HG03439 (cell line): Measurements from ENCODE around the gene TIMM17A.
"Not testable (repeated sequence)": the region's sequence is repeated elsewhere in the genome, so short reads cannot be mapped to it uniquely, and the experiment has no call there.

Experiments used
- ATAC-seq: cut with Tn5 transposase; IDR thresholded peaks from one replicate; pipeline ENCODE4 v1.9.1; 2021; ENCODE audit warnings: mild to moderate bottlenecking, moderate library complexity; ENCODE audit not compliant: unreplicated experiment

TIMM17A gene

DNA sequence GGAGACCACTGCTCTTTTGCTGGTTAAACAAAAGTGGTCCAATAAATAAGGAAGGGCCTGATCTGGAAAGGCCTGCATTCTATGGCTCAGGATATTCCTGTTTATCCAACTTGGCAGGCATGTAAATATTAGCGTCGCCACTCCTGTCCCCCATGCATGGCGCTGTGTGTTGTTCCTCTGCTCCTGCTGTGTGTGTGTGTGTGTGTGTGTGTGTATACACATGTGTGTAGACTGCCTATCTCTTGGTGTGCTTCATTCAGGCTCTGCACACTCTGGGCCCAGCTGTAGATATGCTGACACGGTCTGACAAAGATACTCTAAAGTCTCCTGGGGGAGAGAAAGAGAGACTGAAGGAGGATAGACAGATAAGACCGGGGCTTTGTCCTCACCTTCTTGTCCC lies 15.7 kb upstream of the TIMM17A start:
- no peak for ATAC-seq

DNA sequence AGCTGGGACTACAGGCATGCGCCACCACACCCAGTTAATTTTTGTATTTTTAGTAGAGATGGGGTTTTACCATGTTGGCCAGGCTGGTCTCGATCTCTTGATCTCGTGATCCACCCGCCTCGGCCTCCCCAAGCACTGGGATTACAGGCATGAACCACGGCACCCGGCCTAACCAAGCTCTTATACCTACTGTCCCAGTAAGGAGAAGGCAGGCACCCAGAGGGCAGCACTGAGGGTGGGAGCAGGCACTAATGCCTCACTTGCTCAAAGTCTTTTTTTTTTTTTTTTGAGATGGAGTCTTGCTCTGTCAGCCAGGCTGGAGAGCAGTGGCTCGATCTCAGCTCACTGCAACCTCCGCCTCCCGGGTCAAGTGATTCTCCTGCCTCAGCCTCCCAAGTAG lies 15.0 kb upstream of the TIMM17A start:
- ATAC-seq, result not testable (repeated sequence)

DNA sequence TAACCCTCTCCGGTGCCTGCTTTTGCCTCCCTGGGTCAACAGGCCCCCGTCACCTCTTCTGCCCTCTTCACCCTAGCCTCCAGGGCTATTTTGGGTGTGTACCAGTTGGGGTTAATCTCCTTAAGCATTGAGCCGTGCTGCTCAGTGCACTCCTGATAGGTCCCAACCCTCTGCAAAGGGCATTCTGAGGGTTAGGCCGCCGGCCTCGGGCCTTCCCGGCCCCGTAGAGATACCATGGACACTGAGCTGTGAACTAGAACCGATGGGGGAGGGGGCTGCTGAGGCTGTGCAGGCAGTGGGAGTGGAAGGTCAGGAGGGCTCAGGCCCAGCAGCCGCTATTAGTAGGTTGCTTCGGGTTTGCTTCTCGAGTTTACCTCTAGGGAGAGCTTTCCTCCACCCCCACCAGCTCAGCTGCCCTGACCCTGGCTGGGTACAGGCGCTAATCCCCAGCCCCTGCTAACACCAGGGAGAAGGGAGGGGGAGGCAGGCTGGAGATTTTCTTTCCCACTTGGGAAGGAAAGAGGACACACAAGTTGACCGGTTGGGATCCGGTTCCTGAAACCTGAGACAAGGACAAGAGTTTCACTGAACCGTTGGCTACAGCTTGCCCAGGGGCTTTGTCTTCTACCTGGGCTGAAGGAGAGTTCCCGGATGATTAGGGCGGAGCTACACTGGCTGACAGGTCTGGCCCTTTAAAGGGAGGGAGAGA lies 13.7 kb upstream of the TIMM17A start:
- no peak for ATAC-seq

GRCh38 chr1:201942129-201942495 lies 13.2 kb upstream of the TIMM17A start:
- ATAC-seq, result no peak

DNA sequence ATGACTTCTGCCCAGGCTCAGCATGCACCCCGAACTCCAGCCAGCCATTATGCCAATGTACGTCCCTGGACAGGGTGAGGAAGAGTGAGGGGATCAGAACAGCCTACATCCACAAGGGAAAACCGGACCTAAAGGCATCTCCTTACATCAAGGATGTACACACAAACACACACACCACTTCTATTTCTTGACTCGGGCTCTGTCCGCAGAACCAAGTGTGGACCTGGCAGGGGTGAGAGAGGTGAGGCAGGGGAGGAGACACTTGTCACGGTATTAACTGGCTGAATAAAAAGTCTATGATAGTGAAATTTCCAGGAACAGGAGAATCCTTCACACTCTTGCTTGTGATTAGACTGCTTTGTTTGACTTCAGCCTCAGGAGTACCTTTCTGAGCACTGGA lies 11.3 kb upstream of the TIMM17A start:
- no peak for ATAC-seq

- no peak for ATAC-seq
Measured at GRCh38 chr1:201944639-201945038, 10.7 kb upstream of the TIMM17A start.

- no peak for ATAC-seq
Measured at GRCh38 chr1:201945157-201945556, 10.1 kb upstream of the TIMM17A start.

GRCh38 chr1:201945863-201946223 lies 9.5 kb upstream of the TIMM17A start:
- no peak for ATAC-seq

DNA sequence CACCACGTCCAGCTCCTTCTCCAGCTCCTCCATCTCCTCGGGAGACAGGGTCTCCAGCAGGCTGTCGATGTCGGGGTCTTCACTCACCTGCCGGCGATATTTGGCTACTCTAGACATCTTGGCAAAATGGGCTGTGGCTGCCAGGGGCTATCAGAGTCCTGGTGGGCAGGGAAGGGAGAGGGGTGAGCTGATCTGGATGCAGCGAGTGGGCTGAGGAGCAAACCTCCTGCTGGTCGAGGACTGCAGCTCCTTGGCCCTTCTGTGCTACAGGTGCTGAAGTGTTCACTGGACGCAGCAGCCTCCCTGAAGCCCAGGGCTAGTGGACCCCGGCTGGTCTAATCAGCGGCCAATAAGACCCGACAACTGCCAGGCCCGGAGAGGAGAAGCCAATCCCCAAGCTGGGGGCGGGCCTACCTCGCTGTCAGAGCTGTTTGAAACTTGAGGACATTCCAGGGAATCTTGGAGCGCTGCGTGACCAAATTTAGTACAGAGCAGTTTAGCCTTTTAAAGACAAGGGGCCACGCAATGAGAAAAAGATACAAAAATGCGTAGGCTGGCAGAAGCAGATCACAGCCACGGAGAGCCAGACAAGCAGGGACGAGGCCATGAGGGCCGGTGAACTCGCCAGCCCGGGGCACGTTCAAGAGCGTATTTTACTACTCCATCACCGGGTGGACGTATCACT lies 8.9 kb upstream of the TIMM17A start, which contains the start of gene LMOD1:
LMOD1 (minus strand) TSS at position 325 of the 685 bp plus-strand sequence; CDS start at position 117, 208 bp downstream.
- ATAC-seq, result no peak

DNA sequence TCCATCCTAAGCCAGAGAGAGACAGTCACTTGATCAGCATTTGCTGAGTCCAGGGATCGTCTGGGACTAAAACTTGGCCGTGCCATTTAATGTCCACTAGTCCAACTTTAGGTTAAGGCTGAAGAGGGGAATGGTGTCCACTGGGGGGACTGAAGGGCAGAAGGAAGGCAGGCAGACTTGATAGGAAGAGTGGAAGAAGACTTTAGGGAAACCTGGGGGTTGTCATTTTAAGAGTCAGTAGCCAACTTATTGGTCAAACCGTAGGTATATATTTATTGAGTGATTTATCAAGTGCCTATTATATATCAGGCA lies 7.7 kb upstream of the TIMM17A start:
- no peak for ATAC-seq

DNA sequence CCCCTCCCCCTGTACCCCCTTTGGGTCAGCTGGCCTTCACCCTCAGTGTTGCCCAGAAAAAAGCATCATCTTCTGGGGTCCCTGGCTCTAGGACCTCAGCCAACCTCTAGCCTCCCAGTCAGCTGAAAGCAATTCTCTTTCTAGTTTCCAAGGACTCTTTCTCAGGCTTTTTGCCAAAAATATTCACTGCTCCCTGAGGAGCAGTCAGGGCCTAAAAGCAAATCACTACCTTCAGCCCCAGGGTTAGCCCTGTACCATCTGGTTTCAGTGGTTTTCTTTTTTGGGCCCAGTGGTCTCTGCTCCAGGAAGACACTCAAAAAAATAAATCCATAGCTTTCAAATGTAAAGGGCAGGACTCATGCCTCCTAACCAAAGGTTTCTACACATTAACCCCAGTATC lies 5.8 kb upstream of the TIMM17A start:
- ATAC-seq, result no peak

DNA sequence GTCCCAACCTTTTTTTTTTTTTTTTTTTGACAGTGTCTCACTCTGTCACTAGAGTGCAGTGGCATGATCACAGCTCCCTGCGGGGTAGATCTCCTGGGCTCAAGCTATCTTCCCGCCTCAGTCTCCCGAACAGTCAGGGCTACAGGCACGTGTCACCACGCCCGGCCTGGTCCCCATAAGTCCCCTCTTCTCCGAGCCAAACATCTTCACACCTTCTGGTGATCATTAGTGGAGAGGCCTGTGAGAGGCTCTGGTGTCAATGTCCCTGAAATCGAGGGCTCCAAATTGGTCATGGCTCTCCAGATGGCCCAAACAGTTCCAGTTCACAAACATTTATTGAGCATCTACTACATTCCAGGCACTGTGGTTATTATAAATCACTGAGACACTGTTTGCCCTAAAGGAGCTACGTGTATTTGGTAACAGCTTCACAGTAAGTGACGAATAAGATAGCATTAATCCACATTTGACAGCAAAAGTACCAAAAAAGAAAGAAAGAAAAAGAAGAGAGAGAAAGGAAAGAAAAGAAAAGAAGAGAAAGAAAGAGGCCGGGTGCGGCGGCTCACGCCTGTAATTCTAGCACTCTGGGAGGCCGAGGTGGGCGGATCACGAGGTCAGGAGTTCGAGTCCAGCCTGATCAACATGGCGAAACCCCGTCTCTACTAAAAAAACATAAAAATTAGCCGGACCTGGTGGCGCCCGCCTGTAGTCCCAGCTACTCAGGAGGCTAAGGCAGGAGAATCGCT lies 867 bp upstream of the TIMM17A start:
- ATAC-seq, result no peak

DNA sequence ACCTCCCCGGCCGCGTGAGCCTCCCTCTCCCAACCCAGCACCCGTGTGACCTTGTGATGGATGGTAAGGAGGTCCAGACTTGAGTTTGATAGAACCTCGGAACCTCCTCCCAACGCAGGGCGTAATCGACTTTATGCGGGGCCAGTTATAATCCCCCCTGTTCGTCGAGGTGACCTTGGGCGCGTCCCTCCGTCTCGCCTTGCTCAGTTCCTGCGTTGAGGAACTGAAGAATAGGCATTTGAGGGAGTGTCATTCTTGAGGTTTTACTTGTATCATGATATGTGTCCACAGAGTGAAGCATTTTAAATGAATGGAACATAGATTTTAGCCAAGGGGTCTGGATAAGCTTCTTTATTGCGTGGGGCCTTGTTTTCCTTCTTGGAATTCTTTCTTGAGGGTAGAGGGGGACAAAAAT lies 433 bp downstream of the TIMM17A start:
- peak; percentile 36 for ATAC-seq

DNA sequence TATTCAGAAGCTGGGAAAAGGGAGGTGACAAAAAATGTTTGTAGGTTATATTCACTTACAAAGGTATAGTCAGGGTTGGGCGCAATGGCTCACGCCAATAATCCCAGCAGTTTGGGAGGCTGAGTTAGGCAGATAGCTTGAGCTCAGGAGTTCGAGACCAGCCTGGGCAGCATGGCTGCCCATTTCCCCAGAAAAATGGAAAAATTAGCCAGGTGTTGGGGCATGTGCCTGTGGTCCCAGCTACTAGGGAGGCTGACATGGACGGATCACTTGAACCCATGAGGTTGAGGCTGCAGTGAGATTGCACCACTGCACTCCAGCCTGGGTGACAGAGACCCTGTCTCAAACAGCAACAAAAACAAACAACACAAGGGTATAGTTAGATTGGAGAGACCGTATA lies 3.0 kb downstream of the TIMM17A start:
- ATAC-seq, result no peak

- not testable (repeated sequence) for ATAC-seq
Measured at GRCh38 chr1:201962382-201962781, 7.1 kb downstream of the TIMM17A start.

- no peak for ATAC-seq
Measured at GRCh38 chr1:201964261-201964660, 9.0 kb downstream of the TIMM17A start.

DNA sequence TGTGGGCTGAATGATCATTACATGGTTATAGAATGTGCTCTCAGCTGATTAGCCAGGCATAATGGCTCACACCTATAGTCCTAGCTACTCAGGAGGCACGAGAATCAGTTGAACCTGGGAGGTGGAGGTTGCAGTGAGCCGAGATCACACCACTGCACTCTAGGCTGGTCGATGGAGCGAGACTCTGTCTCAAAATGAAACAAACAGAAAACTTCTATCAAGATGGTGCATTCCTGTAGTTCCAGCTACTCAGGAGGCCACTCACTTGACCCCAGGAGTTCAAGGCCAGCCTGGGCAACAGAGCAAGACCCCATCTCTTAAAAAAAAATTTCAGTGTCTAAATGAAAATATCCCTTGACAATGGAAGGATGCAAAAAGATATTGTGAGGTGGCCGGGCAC lies 10.9 kb downstream of the TIMM17A start:
- ATAC-seq, result no peak

GRCh38 chr1:201968202-201968925 lies 13.1 kb downstream of the TIMM17A start:
- ATAC-seq, result no peak

GRCh38 chr1:201970334-201971159 lies 15.2 kb downstream of the TIMM17A start:
- no peak for ATAC-seq

- peak; percentile 29 for ATAC-seq
Measured at GRCh38 chr1:201982082-201982622, 26.8 kb downstream of the TIMM17A start.
